Stimulated activated naive B cell treated with anti-CD40 and anti-IgM and Interleukin-4, amounts not matched to agents 10 μg/mL and 1 μg/mL and 100 μg/mL, for 72 hours (primary cell): ENCODE results near the gene UST.
"Not testable (repeated sequence)": the region's sequence is repeated elsewhere in the genome, so short reads cannot be mapped to it uniquely, and the experiment has no call there.

Source experiments
- ATAC-seq, 2 donors: fragments of 150-1000 bp; cut with Tn5 transposase; replicated peaks; 2 replicates each; pipeline ENCODE4 v1.10.0; 2021; ENCODE audit warnings: moderate library complexity in 1 of 2
- DNase-seq: peaks from one replicate; pipeline ENCODE4 v3.0.0; 2021
- H3K27ac Mint-ChIP-seq: one replicate; pipeline ENCODE4 v1.8.0; 2022; ENCODE audit warnings: mild to moderate bottlenecking, mixed read lengths
- H3K27me3 Mint-ChIP-seq, 2 donors: one replicate each; pipeline ENCODE4 v1.8.0; 2022; ENCODE audit warnings: mixed read lengths in 2 of 2
- H3K36me3 Mint-ChIP-seq, 2 donors: one replicate each; pipeline ENCODE4 v1.8.0; 2022; ENCODE audit warnings: mixed read lengths in 2 of 2, mild to moderate bottlenecking in 1 of 2
- H3K4me1 Mint-ChIP-seq, 2 donors: one replicate each; pipeline ENCODE4 v1.8.0; 2022; ENCODE audit warnings: mixed read lengths in 2 of 2, mild to moderate bottlenecking in 1 of 2
- H3K4me3 Mint-ChIP-seq, 2 donors: one replicate each; pipeline ENCODE4 v1.8.0; 2022; ENCODE audit warnings: mild to moderate bottlenecking in 2 of 2, mixed read lengths in 2 of 2, moderate library complexity in 1 of 2
- H3K9me3 Mint-ChIP-seq, 2 donors: one replicate each; pipeline ENCODE4 v1.8.0; 2022; ENCODE audit warnings: mixed read lengths in 2 of 2, mild to moderate bottlenecking in 1 of 2

The UST gene

GRCh38 chr6:148987982-148988381 is 241.2 kb downstream of the UST start:
- H3K27ac Mint-ChIP-seq = no peak overlapping the region
- no peaks in the 10 kb centered on the region for H3K9me3 Mint-ChIP-seq
- no peak overlapping the region for H3K4me3 Mint-ChIP-seq
- no peaks in the 10 kb centered on the region for H3K27me3 Mint-ChIP-seq
- ATAC-seq (peak; percentile 99 to 100), DNase-seq (peak; percentile 21)
- H3K4me1 Mint-ChIP-seq = peaks cover 31 to 45% of the 10 kb centered on the region in 2 donors
- peaks cover 9 to 21% of the 10 kb centered on the region in 2 donors for H3K36me3 Mint-ChIP-seq

GRCh38 chr6:148989585-148989984 is 242.8 kb downstream of the UST start:
- no peak for ATAC-seq
- Mint-ChIP-seq H3K4me3 (no peak overlapping the region), H3K4me1 (peaks cover 31 to 45% of the 10 kb centered on the region in 2 donors), H3K27me3 (no peaks in the 10 kb centered on the region), H3K27ac (no peak overlapping the region), H3K36me3 (peaks cover 13 to 29% of the 10 kb centered on the region in 2 donors), H3K9me3 (peaks cover 0 to 2% of the 10 kb centered on the region in 2 donors)
- no peak for DNase-seq

- Mint-ChIP-seq H3K9me3 (peaks cover 0 to 2% of the 10 kb centered on the region in 2 donors), H3K27me3 (no peaks in the 10 kb centered on the region), H3K4me1 (peaks cover 26 to 42% of the 10 kb centered on the region in 2 donors), H3K36me3 (peaks cover 14 to 26% of the 10 kb centered on the region in 2 donors), H3K4me3 (no peak overlapping the region), H3K27ac (no peak overlapping the region)
- ATAC-seq (no peak), DNase-seq (no peak)
Observed at GRCh38 chr6:148990403-148990802, 243.6 kb downstream of the UST start.

- no peak overlapping the region for H3K27ac Mint-ChIP-seq
- peaks cover 16 to 36% of the 10 kb centered on the region in 2 donors for H3K4me1 Mint-ChIP-seq
- DNase-seq (no peak), ATAC-seq (no peak)
- peaks cover 16 to 38% of the 10 kb centered on the region in 2 donors for H3K36me3 Mint-ChIP-seq
- H3K9me3 Mint-ChIP-seq = peaks cover 4 to 7% of the 10 kb centered on the region in 2 donors
- no peaks in the 10 kb centered on the region for H3K27me3 Mint-ChIP-seq
- H3K4me3 Mint-ChIP-seq = no peak overlapping the region
Observed at GRCh38 chr6:148996815-148997214, 250.0 kb downstream of the UST start.

- Mint-ChIP-seq H3K4me1 (peaks cover 16 to 36% of the 10 kb centered on the region in 2 donors), H3K9me3 (peaks cover 4 to 7% of the 10 kb centered on the region in 2 donors), H3K27ac (no peak overlapping the region), H3K36me3 (peaks cover 13 to 36% of the 10 kb centered on the region in 2 donors), H3K27me3 (no peaks in the 10 kb centered on the region), H3K4me3 (no peak overlapping the region)
- ATAC-seq = no peak
- no peak for DNase-seq
Observed at GRCh38 chr6:148997865-148998264, 251.0 kb downstream of the UST start.

GRCh38 chr6:148998704-148999103 is 251.9 kb downstream of the UST start:
- DNase-seq (no peak), ATAC-seq (no peak)
- Mint-ChIP-seq H3K36me3 (peaks cover 9 to 29% of the 10 kb centered on the region in 2 donors), H3K9me3 (peaks cover 4 to 6% of the 10 kb centered on the region in 2 donors), H3K27ac (no peak overlapping the region), H3K4me1 (peaks cover 16 to 36% of the 10 kb centered on the region in 2 donors), H3K27me3 (no peaks in the 10 kb centered on the region), H3K4me3 (no peak overlapping the region)

GRCh38 chr6:148999501-148999900 is 252.7 kb downstream of the UST start:
- peak; percentile 22 to 31 for ATAC-seq
- Mint-ChIP-seq H3K4me3 (no peak overlapping the region), H3K36me3 (peaks cover 9 to 29% of the 10 kb centered on the region in 2 donors), H3K9me3 (peaks cover 4 to 6% of the 10 kb centered on the region in 2 donors), H3K27ac (no peak overlapping the region), H3K4me1 (peaks cover 16 to 36% of the 10 kb centered on the region in 2 donors), H3K27me3 (no peaks in the 10 kb centered on the region)
- DNase-seq = no peak

- peak; percentile 27 for DNase-seq
- Mint-ChIP-seq H3K36me3 (peaks cover 13 to 29% of the 10 kb centered on the region in 2 donors), H3K4me3 (peak overlapping the region; percentile 1 to 15), H3K27ac (peak overlapping the region; percentile 10), H3K9me3 (peaks cover 4 to 6% of the 10 kb centered on the region in 2 donors), H3K4me1 (peaks cover 16 to 36% of the 10 kb centered on the region in 2 donors), H3K27me3 (no peaks in the 10 kb centered on the region)
- peak; percentile 89 to 93 for ATAC-seq
Observed at GRCh38 chr6:148999929-149000468, 253.2 kb downstream of the UST start.

- ATAC-seq (no peak), DNase-seq (no peak)
- H3K4me1 Mint-ChIP-seq = peaks cover 10 to 26% of the 10 kb centered on the region in 2 donors
- no peaks in the 10 kb centered on the region for H3K27me3 Mint-ChIP-seq
- H3K9me3 Mint-ChIP-seq = peaks cover 7 to 8% of the 10 kb centered on the region in 2 donors
- H3K36me3 Mint-ChIP-seq = peaks cover 23 to 38% of the 10 kb centered on the region in 2 donors
- H3K4me3 Mint-ChIP-seq = no peak overlapping the region
- H3K27ac Mint-ChIP-seq = no peak overlapping the region
Observed at GRCh38 chr6:149001422-149001821, 254.6 kb downstream of the UST start.

- H3K27me3 Mint-ChIP-seq = no peaks in the 10 kb centered on the region
- H3K36me3 Mint-ChIP-seq = peaks cover 29 to 48% of the 10 kb centered on the region in 2 donors
- peaks cover 7 to 8% of the 10 kb centered on the region in 2 donors for H3K9me3 Mint-ChIP-seq
- DNase-seq = no peak
- no peak overlapping the region for H3K27ac Mint-ChIP-seq
- ATAC-seq = no peak
- H3K4me3 Mint-ChIP-seq = no peak overlapping the region
- H3K4me1 Mint-ChIP-seq = peaks cover 10 to 17% of the 10 kb centered on the region in 2 donors
Observed at GRCh38 chr6:149003560-149003959, 256.7 kb downstream of the UST start.

- H3K27me3 Mint-ChIP-seq = no peaks in the 10 kb centered on the region
- DNase-seq (no peak), ATAC-seq (no peak)
- peaks cover 7 to 8% of the 10 kb centered on the region in 2 donors for H3K9me3 Mint-ChIP-seq
- H3K4me3 Mint-ChIP-seq = no peak overlapping the region
- H3K4me1 Mint-ChIP-seq = peaks cover 6 to 14% of the 10 kb centered on the region in 2 donors
- no peak overlapping the region for H3K27ac Mint-ChIP-seq
- H3K36me3 Mint-ChIP-seq = peaks cover 31 to 56% of the 10 kb centered on the region in 2 donors
Observed at GRCh38 chr6:149004664-149005063, 257.8 kb downstream of the UST start.

GRCh38 chr6:149006236-149006635 is 259.4 kb downstream of the UST start:
- Mint-ChIP-seq H3K27ac (peak overlapping the region; percentile 22), H3K36me3 (peaks cover 24 to 46% of the 10 kb centered on the region in 2 donors)
- not testable (repeated sequence) for H3K9me3 Mint-ChIP-seq, DNase-seq, H3K4me1 Mint-ChIP-seq, H3K27me3 Mint-ChIP-seq, H3K4me3 Mint-ChIP-seq, ATAC-seq

- H3K36me3 Mint-ChIP-seq = peaks cover 24 to 42% of the 10 kb centered on the region in 2 donors
- no peak overlapping the region for H3K27ac Mint-ChIP-seq
- ATAC-seq = no peak
- no peaks in the 10 kb centered on the region for H3K27me3 Mint-ChIP-seq
- H3K4me1 Mint-ChIP-seq = no peaks in the 10 kb centered on the region
- DNase-seq = no peak
- H3K4me3 Mint-ChIP-seq = no peak overlapping the region
- H3K9me3 Mint-ChIP-seq = peaks cover 2 to 3% of the 10 kb centered on the region in 2 donors
Observed at GRCh38 chr6:149006671-149007070, 259.8 kb downstream of the UST start.

- H3K4me3 Mint-ChIP-seq = no peak overlapping the region
- DNase-seq (no peak), ATAC-seq (no peak)
- no peaks in the 10 kb centered on the region for H3K4me1 Mint-ChIP-seq
- H3K9me3 Mint-ChIP-seq = peaks cover 2 to 3% of the 10 kb centered on the region in 2 donors
- H3K27ac Mint-ChIP-seq = no peak overlapping the region
- H3K36me3 Mint-ChIP-seq = peaks cover 24 to 41% of the 10 kb centered on the region in 2 donors
- H3K27me3 Mint-ChIP-seq = no peaks in the 10 kb centered on the region
Observed at GRCh38 chr6:149007846-149008245, 261.0 kb downstream of the UST start.

- Mint-ChIP-seq H3K4me1 (peaks cover 0 to 1% of the 10 kb centered on the region in 2 donors), H3K27me3 (no peaks in the 10 kb centered on the region), H3K36me3 (peaks cover 24 to 41% of the 10 kb centered on the region in 2 donors), H3K4me3 (no peak overlapping the region), H3K27ac (no peak overlapping the region), H3K9me3 (peaks cover 2 to 3% of the 10 kb centered on the region in 2 donors)
- ATAC-seq = no peak
- DNase-seq = no peak
Observed at GRCh38 chr6:149008741-149009140, 261.9 kb downstream of the UST start.
